CD4-positive, alpha-beta T cell treated with Interleukin-2 at 100 ng/mL for 4 hours (primary cell): ENCODE data around the gene SAMD4A.

Source experiments
- DNase-seq: peaks from one replicate; pipeline ENCODE4 v3.0.0-alpha.2; 2020; ENCODE audit warnings: low spot score

Gene SAMD4A

DNA sequence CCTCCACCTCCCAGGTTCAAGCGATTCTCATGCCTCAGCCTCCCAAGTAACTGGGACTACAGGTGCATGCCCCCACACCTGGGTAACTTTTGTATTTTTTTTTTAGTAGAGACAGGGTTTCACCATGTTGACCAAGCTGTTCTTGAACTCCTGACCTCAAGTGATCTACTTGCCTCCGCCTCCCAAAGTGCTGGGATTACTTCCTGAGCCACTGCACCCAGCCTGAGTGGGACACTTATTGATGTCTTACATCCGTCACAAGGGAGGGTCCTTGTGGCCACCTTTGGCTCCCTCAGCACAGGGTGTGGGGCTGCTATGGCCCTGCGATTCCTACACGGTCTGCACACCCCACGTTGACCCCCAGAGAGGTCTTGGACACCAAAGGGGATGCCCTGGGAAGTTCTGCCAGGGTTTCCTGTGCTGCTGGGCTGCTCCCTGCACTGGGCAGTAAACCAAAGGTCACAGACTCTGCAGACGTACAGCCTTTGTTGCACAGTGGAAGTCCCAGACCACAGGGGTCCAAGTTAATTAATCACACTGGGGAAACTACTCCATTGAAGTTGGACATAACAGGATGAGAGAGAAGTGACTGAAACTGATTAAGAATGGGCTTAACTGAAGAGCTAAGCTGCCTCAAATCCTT is 95.7 kb downstream of the SAMD4A start:
- no peak for DNase-seq

DNA sequence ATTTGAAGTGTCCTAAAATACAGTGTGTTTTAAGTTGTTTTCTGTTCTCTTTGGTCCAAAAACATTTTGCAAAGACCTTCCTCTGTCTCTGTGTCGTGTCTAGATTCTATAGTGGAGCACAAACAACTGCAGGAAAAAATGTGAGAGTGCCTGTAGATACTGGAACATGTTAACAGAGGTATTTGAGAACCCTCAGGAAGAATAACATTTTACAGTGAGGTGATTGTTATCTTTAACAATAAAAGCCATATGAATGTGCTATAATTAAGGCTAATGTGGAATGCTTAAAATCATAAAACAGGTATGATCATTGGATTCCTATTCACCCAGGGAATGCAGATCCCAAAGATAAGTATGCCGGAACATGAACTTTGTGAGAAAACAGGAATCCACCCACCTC is 98.0 kb downstream of the SAMD4A start:
- DNase-seq: no peak

DNA sequence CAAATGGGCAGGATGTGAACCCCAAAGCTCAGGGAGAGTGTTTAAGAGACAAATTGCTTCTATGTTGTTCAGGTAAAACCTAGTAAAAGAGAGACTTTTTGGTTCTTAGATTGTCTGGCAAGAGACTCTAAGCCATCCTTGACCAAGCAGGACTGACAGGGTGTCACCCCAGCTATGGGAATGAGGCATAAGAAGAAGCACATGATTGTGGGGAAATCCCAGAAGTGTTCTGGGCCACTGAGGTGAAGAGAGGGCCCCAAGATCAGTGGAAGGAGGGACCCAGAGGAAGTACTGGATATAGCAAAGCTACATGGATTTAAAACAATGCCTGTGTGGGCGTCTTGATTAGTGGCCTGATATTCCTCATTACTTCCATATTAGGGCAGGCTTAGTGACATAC is 99.0 kb downstream of the SAMD4A start:
- no peak for DNase-seq

DNA sequence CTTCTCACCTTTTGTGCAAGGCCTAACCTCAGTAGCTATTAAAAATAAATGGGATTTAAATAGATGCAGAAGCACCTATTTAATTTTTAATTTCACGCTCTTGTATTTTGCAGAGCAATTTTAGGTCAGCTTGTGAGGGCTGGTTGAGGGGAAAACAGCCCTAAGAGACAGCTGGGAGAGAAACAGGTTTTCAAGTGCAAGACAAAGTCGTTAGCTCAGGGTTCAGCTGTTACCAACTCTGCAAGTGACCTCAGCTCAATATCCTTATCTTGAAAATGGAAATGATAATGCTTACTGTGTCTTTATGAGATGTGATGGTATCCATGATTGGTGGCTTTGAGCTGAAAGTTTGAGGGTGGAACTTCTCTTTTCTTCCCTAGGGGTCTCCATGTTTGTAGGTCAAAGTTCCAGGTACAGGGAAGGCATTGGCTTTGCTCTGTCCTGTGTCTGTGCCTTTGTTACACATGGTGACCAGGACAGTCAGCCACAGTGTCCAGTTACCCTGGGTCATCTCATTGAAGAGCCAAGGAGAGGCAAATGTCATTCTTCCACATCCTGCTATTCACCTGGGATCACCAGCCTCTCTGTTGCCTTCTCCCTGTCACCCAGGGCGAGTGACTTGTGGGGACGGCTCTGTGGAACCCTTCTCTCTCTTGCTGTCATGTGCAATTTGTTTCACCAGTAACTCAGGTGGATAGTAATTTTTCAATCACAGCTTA is 100.3 kb downstream of the SAMD4A start:
- DNase-seq: no peak

DNA sequence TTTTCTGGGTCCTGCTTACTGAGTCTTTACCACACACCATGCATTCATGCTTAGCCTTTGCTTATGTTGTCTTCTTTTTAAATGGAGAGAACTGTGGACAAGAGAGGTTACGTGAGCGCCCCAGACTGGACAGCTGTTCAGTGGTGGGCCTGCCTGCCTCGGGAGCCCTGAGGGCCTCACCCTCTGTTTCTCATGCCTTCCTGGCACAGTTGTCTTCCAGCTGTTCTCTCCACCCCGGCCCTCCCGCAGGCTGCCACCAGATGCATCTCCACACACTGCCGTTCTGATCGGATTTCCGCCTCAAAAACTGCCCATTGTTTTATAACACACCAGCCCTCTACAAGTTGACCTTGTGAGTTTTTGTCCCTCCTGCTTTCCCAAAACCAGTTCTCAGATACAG is 100.8 kb downstream of the SAMD4A start:
- no peak for DNase-seq

DNA sequence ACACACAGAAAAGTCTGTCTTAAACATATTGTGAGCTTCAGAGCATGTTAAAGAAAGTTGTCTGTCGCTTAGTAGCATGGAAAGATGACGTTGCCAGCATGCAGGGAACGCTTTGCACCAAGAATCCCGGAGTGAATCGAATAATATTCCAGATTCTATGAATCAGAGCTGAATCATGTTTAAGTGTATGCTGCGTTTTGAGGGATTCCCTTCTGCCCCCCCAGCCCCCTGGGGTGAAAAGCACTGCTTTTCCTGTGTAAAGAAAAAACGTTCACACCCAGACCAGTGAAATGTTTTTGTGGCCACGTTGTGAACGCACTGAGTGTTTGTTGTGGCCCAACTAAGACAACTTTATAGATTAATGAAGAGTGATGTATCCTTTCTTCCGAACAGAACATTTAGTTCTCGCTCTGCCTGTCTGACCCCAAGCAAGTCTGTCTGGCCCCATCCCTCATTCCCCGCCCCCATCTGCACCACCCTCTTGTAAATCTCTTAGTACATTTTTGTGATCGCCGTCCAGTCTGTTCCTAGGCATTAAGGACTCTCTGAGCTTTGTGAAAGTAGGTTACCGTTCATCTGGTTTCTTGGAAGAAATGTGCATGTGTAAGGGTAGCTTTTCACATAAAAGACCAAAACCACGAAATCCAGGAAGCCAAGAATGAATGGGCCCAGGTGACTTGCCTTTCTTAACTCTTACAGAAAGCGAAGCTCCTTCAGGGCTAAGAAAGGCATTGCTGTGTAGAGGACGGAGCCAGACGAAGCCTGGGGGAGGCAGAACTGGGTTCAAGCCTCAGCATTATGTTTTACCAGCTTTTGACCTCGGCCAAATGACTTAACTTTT is 103.0 kb downstream of the SAMD4A start:
- DNase-seq: peak; percentile 21

DNA sequence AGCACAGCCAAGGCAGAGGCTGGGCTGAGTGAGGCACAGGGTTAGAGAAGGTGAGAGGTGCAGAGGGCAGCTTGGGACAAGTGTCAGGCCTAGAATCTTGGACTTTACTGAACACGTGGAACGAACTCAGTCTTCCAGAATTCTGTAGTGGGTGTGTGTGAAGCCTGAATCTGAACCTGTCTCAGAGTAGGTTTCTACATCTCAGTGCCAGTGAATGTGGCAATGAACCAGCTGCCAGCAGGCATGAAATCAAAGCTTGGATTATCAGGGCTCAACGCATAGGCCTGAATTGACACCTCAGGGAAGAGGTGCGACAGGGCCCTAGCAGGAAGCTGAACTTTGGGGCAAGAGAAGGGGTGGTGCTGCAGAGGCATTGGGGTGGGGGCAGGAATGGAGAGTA is 104.6 kb downstream of the SAMD4A start:
- DNase-seq: no peak

DNA sequence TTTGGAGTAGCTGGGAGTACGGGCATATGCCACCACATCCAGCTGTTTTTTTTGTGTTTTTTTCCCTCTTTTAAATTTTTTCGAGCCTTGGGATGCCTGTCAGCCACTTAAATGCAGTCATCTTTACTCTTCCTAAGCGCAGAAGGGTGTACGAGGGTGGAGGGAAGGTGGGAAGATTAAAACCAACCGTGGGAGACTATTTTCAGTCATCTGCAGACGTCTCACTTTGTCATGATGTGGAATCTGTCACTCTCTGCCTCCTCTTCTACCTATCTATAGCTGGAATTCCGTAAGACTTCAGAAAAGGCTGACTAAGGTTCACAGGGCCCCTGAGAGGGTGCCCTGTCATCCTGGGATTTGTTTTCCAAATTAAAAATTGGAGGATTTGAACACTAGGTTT is 105.3 kb downstream of the SAMD4A start:
- DNase-seq: no peak

DNA sequence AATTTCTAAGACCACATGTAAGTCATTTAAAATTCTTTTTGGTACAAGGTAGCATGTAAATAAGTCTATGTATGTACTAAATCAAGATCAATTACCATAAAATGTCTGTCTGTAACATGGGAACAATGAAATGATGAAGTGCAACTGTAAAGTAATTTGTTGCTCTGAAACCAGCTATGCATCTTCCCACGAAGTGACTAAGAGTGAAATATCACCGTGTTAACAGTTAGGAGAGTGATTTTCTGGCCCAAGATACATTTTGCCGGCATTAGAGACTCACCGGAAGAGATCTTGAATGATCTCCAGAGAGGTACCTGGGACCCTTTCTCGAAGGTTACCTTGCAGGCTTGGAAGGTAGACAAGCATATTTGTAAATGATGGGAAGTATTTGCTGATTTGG is 105.8 kb downstream of the SAMD4A start:
- no peak for DNase-seq

DNA sequence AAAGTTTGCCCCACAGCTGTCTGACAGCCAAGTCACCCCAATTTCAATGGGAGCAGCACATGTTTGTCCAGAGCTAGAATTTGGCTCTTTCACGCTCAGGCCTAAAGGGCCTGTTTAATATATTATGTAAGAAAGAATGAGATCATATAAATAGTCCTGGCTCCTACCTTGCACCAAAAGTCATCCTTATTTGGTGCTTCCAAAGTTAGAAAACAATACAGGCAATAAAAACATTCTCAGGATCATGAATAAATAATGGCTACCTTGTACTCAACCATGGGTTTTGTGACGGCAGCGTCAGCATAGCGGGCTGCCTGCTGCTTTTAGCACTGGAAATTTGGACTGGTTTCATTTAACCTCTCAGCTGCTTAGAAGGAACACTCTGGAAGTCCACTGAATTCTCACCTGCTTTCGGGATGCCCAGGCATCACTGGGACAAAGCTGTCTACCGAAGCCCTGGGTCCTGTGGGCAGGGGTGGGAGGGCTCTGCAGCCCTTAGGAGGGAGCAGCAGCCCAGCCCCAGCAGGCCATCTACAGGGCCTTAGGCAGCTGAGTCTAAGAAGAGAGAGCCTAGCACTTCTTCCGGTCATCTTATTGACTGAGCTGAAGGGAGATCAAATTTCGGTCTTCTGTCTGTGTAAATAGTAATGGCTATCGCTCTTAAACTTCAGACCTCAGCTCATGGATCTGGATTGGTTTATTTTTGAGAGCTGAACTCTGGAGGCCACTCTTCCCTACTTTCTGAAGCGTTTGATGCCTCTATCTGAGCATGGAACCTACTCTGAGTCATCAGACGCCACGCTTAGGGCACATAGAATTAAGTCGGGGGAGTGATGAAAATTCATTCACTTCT is 106.5 kb downstream of the SAMD4A start:
- no peak for DNase-seq

DNA sequence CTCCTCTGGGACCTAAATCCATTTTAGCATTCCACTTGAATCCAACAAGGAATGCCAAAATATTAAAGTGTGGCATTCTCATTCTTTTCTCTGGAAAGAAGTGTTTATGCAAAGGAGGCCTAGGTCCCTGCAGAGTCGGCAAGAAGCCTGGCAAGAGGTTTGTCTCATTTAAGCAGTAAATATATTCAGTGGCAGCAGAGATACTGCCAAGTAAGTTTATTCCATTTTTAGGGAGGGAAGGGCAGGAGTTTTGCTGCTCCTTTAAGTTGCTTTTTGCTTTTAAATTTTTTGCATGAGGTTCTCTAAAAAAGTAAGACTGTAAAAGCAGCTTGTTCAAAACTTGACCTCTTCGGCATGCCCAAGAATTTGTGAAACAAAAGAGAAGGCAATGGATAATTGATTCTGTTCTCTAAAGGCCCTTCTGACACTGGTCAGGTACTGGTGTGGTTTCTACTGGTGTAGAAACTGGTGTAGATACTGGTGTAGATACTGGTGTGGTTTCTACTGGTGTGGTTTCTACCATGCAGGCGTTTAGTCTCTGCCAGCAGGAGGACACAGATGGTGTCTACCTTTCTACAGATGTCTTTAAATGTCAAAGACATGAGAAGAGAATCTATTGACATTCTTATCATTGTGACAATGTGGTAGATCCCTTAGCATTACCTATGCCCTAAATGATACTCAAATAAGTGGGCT is 107.3 kb downstream of the SAMD4A start:
- no peak for DNase-seq

DNA sequence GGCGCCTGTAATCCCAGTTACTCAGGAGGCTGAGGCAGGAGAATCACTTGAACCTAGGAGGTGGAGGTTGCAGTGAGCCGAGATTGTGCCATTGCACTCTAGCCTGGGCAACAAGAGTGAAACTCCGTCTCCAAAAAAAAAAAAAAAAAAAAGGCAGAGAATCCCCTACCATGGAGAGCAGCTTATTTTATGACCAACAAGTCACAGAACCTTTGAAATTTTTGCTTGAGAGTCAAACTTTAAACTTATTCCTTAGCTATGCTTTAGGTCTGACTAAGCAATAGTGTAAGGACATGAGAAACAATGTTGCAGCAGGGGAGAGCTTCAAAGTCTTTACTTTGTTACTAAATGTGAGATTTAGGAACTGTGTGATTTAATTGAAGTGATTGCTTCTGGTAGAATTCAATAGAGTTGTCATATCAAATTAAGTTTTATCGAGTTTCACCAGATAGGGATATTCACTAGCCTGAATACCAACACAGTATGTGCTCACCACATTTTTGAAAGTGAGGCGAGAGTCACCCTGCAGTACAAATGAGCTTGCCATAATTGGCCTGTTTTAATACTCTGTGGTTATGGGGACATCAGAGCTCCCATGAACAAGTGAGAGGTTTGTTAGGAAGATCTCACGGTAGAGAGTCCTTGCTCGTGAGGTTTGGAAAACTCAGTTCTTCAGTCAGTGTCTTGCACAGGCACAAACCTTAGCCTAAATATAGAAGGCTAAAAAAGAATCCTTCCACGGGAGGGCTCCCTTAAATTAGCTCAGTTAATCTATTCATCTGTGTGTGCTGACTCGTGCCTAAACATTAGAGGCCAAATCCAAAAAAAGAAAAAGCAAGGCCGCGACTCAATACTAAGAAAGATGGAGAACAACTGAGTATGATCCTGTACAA is 108.6 kb downstream of the SAMD4A start:
- no peak for DNase-seq

DNA sequence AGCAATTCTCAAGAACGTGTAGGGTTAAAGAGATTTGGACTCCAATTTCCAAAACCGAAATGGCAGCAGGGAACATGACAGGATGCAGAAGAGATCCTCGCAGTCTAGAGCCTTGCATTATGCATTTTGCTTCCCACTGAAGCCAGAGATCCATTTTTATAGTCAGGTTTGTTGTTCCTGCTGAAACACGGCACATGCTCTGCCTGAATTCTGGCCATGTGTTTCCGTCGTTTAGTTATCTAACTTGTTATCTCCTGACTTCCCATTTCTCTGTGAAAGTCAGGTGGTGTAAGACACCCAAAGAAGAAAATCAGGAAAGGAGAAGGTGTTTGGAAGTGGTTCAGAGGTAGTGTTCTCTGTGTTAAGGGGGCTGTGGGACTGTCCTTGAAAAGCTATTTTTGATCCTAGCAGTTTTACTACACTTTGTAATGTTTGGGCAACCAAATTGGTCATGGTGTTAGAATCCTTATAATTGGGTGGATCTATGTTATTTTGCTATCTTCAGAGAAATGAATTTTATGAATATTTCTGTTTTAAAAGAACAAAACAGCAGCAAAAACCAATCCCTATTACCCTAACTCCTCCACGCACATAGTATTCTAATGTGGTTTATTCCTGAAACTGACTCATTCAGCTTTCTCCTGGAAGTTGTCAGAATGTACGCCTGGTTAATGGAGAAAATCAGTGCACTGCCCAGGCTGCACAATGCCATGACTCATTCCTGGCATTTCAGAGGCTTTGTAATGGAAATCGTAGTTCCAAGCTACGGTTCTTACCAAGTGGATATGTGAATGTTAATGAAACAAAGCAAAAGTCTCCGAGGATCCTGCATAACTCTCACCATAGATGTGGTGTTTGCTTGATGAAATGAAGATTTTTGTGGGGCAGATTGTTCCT is 110.1 kb downstream of the SAMD4A start:
- no peak for DNase-seq

DNA sequence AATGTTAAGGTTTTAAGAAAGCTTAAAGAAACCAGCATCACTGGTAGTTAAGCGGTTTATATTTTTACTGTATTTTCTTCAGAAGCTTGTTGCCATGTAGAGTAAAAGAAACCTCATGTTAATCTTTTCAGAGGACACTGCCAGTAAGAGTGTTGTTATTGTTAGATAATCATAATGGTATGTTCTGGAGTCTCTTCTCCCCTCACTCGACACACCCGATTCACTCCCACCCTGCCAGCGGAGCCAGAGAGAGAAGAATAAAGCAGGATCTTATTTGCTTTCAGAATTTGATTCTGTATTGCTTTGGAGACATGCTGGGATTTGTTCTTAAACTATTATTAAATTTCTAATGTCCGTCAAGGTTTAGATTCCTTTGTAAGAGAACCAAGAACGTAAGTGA is 113.7 kb downstream of the SAMD4A start:
- no peak for DNase-seq

DNA sequence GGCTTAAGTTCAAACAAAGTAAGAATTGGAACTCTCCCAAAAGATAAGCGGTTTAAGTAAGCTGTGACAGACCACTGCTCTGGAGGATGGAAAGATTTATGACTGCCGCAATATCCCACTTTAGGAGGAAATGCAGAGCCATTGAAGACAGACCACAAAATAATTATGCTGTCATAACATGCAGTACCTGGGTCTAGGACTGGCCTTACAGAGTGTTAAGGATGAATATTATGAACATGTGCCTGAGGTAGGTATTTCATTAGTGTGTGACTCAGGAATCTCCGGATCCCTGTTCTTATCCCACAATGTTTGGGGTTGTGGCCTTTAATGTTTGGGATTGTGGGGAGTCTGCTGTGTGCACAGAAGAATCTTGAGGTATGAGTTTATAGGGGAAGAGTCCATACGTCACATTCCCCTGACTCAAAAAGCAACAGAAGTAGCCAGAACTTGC is 114.9 kb downstream of the SAMD4A start:
- DNase-seq: no peak

DNA sequence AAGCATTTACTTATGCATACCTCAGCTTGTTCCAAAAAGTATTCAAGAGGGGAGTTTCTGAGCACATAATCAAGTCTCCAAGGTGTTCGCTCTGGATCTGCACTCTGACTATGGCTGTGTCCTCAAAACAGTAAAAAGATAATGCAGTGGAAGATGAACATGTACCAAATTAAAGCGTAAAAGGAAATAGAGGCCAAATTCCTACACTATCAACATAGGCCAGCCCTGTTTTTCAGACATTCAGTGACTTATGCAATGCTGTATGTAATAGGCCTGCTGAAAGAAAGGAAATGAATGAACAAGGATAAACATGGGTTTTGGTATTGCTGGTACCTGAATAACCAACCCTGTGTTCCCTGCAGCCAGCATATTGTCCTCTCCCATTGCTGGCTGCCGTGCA is 115.7 kb downstream of the SAMD4A start:
- DNase-seq: no peak

DNA sequence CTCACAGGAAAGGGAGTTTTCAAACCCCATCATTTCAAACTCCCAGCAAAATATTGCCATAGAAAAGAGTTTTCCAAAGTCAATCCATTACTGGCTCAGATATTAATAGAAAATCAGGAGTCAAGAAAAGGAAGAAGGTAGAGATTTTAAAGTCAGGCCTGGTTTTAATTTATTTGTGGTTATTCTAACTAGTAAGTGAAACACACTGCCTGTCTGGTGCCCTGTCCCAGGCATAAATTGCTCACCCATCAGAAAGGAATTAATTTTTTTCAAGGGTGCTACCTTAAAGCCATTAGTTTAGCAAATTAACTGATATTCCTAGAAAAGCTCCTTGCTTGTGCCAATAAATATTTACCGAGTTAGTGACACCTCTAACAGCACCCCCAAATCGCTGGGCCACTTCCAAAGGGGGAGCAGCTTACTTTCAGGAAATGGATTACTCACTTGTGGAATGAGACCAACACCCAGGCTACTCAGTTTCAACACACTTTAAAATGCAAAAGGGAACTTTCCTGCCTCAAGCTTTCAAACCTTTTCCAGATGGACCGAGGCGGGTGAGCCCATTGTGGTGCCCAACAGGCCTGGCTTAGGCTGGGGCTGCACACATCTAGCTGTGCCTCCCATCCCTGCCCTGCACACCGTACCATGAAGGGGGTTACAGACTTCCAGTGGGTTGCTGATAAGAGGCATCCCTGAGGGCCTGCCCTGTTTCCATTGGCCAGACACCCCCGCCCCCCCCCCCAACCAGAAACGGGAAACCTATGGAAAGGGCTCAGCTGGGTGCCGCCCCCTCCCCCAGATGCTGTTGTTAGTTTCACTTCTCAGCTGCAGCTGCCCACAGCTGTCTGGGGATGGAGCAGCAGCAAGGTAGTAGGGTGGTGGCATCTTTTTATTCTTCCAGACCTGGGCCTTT is 117.2 kb downstream of the SAMD4A start:
- no peak for DNase-seq

DNA sequence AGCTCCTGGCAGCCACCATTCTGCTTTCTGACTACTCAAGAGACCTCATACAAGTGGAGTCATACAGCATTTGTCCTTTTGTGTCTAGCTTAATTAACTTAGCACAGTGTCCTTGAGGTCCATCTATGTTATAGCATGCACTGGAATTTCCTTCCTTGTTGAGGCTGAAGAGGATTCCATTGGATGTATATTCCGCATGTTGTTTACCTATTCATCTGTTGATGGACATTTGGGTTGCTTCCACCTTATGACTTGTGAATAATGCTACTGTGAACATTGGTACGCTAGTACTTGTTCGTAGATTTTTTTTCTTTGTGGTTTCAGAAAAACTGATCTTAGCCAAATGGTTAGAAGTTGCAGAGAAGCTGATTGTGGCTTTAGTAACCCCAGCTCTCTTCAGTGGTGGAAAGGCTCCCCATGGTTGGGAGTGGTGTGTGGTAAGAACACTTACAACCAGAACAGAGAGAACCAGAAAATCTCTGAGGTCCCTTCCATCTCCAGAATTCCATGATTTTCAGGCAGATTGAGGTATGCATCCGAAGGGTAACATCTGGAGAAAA is 118.4 kb downstream of the SAMD4A start:
- no peak for DNase-seq
